ENCODE measurements around the gene NPPA. TPM values are rescaled to one million over a fixed set of nuclear protein-coding genes. Genes with fewer than 3 reads are reported as not detected.
"Not testable (repeated sequence)": the region's sequence is repeated elsewhere in the genome, so short reads cannot be mapped to it uniquely, and the experiment has no call there.

The NPPA gene
- not detected in 2 replicates for total RNA-seq (ENCODE audit: low replicate concordance)

DNA sequence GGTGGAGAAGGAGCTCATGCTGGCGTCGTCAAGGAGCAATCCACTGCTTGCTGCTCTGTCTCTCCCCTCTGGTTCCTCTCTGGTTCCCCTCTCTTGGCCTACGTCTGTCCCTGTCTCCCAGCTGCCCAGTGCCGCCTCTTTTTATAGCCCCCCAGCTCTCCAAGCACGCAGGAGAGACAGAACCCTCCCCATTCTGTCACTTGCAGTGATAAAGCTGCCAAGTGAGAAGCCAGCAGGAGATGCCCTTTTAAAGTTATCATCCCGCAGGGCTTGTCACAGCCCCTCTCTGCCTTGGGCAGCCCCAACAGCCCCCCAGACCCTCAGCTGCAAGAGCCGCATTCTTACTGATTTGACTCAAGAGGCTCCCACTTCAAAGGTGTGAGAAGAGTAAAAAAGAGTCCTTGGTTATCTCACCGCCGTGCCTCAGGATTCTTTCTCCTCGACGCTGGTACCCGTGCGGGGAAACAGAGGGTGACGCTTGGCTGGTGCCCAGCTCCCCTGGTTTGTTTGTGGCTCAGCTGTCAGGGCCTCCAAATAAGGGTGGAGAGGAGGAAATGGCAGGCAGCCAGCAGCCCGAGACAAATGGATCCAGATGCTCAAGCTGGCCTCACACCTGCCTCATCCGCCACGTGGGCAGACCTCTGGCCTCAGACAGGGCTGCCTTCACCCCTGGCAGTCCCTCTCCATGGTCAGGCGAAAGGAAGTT, at the start of gene NPPA:
TSS of gene NPPA (minus strand) at position 117 of the 706 bp plus-strand sequence. CDS start at position 18, 99 bp downstream.
- Mint-ChIP-seq H3K4me3 (no peak within 1 kb of the TSS), H3K27ac (peak within 1 kb of the TSS; percentile 87), H3K27me3 (ENCODE audit: insufficient read depth, low read depth) (peaks cover 5% of the 10 kb centered on the region), H3K9me3 (no peaks in the 10 kb centered on the region), H3K4me1 (no peaks in the 10 kb centered on the region), H3K36me3 (peaks cover 3% of the 10 kb centered on the region)
- peaks cover 17% of the 10 kb centered on the region for H3F3A ChIP-seq (ENCODE audit: low read depth)
- H3K4me2 ChIP-seq, result no peak within 1 kb of the TSS
- no peak within 1 kb of the TSS for H3K4me3 ChIP-seq
- no peaks in the 10 kb centered on the region for H3K79me2 ChIP-seq (ENCODE audit: low read depth)
- H3K4me1 ChIP-seq, result no peaks in the 10 kb centered on the region
- no peaks in the 10 kb centered on the region for H3K36me3 ChIP-seq
- TF ChIP-seq EZH2 (IDR thresholded peaks at IDR 0.05), result no peak
- TF ChIP-seq EZH2phosphoT487 (IDR thresholded peaks at IDR 0.05), result no peak
- TF ChIP-seq, protein P1, sequence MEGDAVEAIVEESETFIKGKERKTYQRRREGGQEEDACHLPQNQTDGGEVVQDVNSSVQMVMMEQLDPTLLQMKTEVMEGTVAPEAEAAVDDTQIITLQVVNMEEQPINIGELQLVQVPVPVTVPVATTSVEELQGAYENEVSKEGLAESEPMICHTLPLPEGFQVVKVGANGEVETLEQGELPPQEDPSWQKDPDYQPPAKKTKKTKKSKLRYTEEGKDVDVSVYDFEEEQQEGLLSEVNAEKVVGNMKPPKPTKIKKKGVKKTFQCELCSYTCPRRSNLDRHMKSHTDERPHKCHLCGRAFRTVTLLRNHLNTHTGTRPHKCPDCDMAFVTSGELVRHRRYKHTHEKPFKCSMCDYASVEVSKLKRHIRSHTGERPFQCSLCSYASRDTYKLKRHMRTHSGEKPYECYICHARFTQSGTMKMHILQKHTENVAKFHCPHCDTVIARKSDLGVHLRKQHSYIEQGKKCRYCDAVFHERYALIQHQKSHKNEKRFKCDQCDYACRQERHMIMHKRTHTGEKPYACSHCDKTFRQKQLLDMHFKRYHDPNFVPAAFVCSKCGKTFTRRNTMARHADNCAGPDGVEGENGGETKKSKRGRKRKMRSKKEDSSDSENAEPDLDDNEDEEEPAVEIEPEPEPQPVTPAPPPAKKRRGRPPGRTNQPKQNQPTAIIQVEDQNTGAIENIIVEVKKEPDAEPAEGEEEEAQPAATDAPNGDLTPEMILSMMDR (IDR thresholded peaks at IDR 0.05), result no peak
- no peak within 1 kb of the TSS for H3K27ac ChIP-seq
- peaks cover 20% of the 10 kb centered on the region for H4K20me1 ChIP-seq (ENCODE audit: low read depth)
- H3K9ac ChIP-seq, result no peak within 1 kb of the TSS
- no peak for DNase-seq (ENCODE audit: low spot score)
- H2AFZ ChIP-seq (replicated peaks), result no peak within 1 kb of the TSS
- H3K27me3 ChIP-seq, result no peaks in the 10 kb centered on the region
- H3K9me3 ChIP-seq (ENCODE audit: low read depth), result no peaks in the 10 kb centered on the region

DNA sequence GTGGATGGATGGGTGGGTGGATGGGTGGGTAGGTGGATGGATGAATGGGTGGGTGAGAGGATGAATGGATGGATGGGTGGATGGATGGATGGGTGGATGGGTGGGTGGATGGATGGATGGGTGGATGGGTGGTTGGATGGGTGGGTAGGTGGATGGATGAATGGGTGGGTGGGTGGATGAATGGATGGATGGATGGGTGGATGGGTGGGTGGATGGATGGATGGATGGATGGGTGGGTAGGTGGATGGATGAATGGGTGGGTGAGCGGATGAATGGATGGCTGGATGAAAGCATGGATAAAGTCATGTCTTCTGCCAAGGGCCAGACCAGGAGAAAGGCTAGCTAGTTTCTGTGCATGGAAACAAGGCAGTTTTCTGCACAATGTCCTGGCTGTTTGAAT, 46.9 kb upstream of the NPPA start:
- not testable (repeated sequence) for H2AFZ ChIP-seq (replicated peaks); H3K27ac ChIP-seq; H3K27me3 Mint-ChIP-seq (ENCODE audit: insufficient read depth, low read depth); H3K79me2 ChIP-seq (ENCODE audit: low read depth); H3K36me3 Mint-ChIP-seq; H3F3A ChIP-seq (ENCODE audit: low read depth); H3K4me2 ChIP-seq; H3K27ac Mint-ChIP-seq; H3K4me3 Mint-ChIP-seq; H3K4me1 ChIP-seq; DNase-seq (ENCODE audit: low spot score); H3K4me3 ChIP-seq; H3K9ac ChIP-seq; H3K9me3 Mint-ChIP-seq; H3K9me3 ChIP-seq (ENCODE audit: low read depth); H4K20me1 ChIP-seq (ENCODE audit: low read depth); H3K4me1 Mint-ChIP-seq; H3K36me3 ChIP-seq
- H3K27me3 ChIP-seq, result peaks cover 16% of the 10 kb centered on the region

DNA sequence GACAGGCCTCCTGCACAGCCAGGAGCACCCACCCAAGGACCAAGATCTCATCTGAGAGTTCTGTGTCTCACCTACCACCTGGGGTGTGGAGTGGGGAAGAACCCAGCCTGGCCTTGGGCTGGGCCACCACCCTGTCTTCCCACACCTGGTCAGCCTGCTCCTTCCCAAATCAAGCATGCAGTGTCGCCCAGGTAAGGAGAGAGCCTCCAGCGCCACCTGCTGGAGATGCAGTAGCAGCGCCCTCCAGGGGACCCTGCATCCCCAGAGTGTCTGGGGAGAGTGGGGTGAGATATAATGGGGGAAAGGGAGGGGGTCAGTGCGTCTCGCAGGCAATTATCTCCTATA, 46.3 kb upstream of the NPPA start:
- Mint-ChIP-seq H3K27ac (no peak overlapping the region), H3K9me3 (no peaks in the 10 kb centered on the region), H3K36me3 (no peaks in the 10 kb centered on the region), H3K4me3 (no peak overlapping the region), H3K27me3 (ENCODE audit: insufficient read depth, low read depth) (peaks cover 5% of the 10 kb centered on the region), H3K4me1 (no peaks in the 10 kb centered on the region)
- Histone ChIP-seq H3F3A (ENCODE audit: low read depth) (no peaks in the 10 kb centered on the region), H3K9ac (no peak overlapping the region), H2AFZ (replicated peaks) (no peak overlapping the region), H3K79me2 (ENCODE audit: low read depth) (no peaks in the 10 kb centered on the region), H3K4me3 (no peak overlapping the region), H3K9me3 (ENCODE audit: low read depth) (no peaks in the 10 kb centered on the region), H3K27ac (no peak overlapping the region), H3K36me3 (no peaks in the 10 kb centered on the region), H3K4me2 (no peak overlapping the region), H3K27me3 (peaks cover 10% of the 10 kb centered on the region), H4K20me1 (ENCODE audit: low read depth) (peaks cover 3% of the 10 kb centered on the region), H3K4me1 (no peaks in the 10 kb centered on the region)
- DNase-seq (ENCODE audit: low spot score), result peak; percentile 77
- TF ChIP-seq, protein P1 (IDR thresholded peaks at IDR 0.05), result peak; percentile 92
- TF ChIP-seq EZH2 (IDR thresholded peaks at IDR 0.05), result no peak

DNA sequence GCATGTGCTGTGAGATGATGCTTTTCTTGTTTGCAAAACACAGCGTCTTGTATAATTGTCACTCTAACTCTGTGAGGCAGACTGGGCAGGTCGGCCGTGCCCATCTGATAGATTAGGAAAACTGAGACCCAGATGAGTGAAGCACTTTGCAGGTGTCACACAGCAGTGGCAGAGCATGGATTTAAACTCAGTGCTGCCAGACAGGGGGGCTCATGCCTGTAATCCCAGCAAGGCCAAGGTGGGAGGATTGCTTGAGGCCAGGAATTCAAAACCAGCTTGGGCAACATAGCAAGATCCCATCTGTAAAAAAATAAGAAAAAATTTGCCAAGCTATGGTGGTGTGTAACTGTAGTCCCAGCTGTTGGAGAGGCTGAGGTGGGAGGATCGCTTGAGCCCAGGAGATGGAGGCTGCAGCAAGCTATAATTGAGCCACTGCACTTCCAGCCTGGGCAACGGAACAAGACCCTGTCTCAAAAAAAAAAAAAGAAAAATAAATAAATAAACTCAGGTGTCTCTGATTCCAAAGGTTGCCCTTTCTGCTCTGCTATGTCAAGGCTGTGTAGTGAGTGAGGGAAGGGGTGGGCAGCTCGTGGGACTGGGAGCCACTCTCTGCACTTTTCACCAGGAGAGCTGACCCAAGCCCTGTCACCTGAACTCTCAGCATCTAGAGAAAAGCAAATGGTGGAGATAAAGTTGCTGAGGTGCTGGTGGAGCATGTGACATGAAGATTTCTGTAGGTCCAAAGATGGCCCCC, 44.0 kb upstream of the NPPA start:
- Mint-ChIP-seq H3K27ac (no peak overlapping the region), H3K9me3 (no peaks in the 10 kb centered on the region), H3K4me1 (no peaks in the 10 kb centered on the region), H3K4me3 (no peak overlapping the region), H3K36me3 (no peaks in the 10 kb centered on the region), H3K27me3 (ENCODE audit: insufficient read depth, low read depth) (no peaks in the 10 kb centered on the region)
- TF ChIP-seq EZH2phosphoT487 (IDR thresholded peaks at IDR 0.05) (no peak), EZH2 (IDR thresholded peaks at IDR 0.05) (no peak)
- TF ChIP-seq, protein P1 (IDR thresholded peaks at IDR 0.05), result no peak
- no peak overlapping the region for H3K4me2 ChIP-seq
- no peak overlapping the region for H2AFZ ChIP-seq (replicated peaks)
- no peaks in the 10 kb centered on the region for H3K4me1 ChIP-seq
- DNase-seq (ENCODE audit: low spot score), result no peak
- no peaks in the 10 kb centered on the region for H4K20me1 ChIP-seq (ENCODE audit: low read depth)
- no peak overlapping the region for H3K9ac ChIP-seq
- no peaks in the 10 kb centered on the region for H3K9me3 ChIP-seq (ENCODE audit: low read depth)
- no peak overlapping the region for H3K27ac ChIP-seq
- H3K27me3 ChIP-seq, result no peaks in the 10 kb centered on the region
- H3F3A ChIP-seq (ENCODE audit: low read depth), result no peaks in the 10 kb centered on the region
- no peaks in the 10 kb centered on the region for H3K36me3 ChIP-seq
- no peak overlapping the region for H3K4me3 ChIP-seq
- H3K79me2 ChIP-seq (ENCODE audit: low read depth), result no peaks in the 10 kb centered on the region
